Left ventricle myocardium inferior (tissue), 1 donor: Measurements from ENCODE around the gene MXI1. TPM values are rescaled to one million over a fixed set of nuclear protein-coding genes. Genes with fewer than 3 reads are reported as not detected.

Experiments
- DNase-seq: peaks from one replicate; pipeline ENCODE4 v3.0.0-alpha.2; 2020
- H3K27ac ChIP-seq: fragments of 200-600 bp; replicated peaks from 2 replicates; pipeline ENCODE4 v1.8.0; 2021
- H3K27me3 ChIP-seq: fragments of 200-600 bp; 2 replicates; pipeline ENCODE4 v1.8.0; 2021; ENCODE audit warnings: low read depth
- H3K36me3 ChIP-seq: fragments of 200-600 bp; 2 replicates; pipeline ENCODE4 v1.8.0; 2021
- H3K4me1 ChIP-seq: fragments of 200-600 bp; 2 replicates; pipeline ENCODE4 v1.8.0; 2021
- H3K4me3 ChIP-seq: fragments of 200-600 bp; 2 replicates; pipeline ENCODE4 v1.8.0; 2021; ENCODE audit warnings: mild to moderate bottlenecking, moderate library complexity
- H3K9me3 ChIP-seq: fragments of 200-600 bp; replicated peaks from 2 replicates; pipeline ENCODE4 v1.8.0; 2021
- intact Hi-C: fragments of 100-400 bp; cut with micrococcal nuclease; formaldehyde crosslinking; loops from one replicate; pipeline ENCODE4 v1.11.0; 2022
- long read RNA-seq: library from polyadenylated mRNA; unstranded; transcript quantifications from one replicate; pipeline ENCODE4 v2.0.0, GENCODE V29; 2021
- total RNA-seq: library from RNA; stranded (reverse); fragmentation: NEBNext Ultra II Directional; extraction: Animal tissue kit (Norgen Biotek cat#: 25700); gene quantifications from one replicate; pipeline ENCODE4 v1.2.1, GENCODE V29; 2021
- TF ChIP-seq, protein P1 (sequence below): fragments of 200-600 bp; IDR thresholded peaks from 2 replicates; pipeline ENCODE4 v1.8.0; 2021; ENCODE audit warnings: antibody characterized with exemption, mild to moderate bottlenecking, borderline replicate concordance
- donor health status: DM: no; HTN: yes; CAD: no; lungs with severe emphysema.

MXI1 gene
- total RNA-seq = 60.0 TPM
- long read RNA-seq, transcript MXI1-201 (6 exons, 2,424 nt) = major isoform, 111 of 164 reads
- long read RNA-seq, transcript MXI1-202 (6 exons, 3,470 nt) = minor isoform, 30 of 164 reads
- long read RNA-seq, partial matches to known transcripts = 3 of 164 reads
- long read RNA-seq, other reads (novel, unspliced or antisense) = 19 of 164 reads

DNA sequence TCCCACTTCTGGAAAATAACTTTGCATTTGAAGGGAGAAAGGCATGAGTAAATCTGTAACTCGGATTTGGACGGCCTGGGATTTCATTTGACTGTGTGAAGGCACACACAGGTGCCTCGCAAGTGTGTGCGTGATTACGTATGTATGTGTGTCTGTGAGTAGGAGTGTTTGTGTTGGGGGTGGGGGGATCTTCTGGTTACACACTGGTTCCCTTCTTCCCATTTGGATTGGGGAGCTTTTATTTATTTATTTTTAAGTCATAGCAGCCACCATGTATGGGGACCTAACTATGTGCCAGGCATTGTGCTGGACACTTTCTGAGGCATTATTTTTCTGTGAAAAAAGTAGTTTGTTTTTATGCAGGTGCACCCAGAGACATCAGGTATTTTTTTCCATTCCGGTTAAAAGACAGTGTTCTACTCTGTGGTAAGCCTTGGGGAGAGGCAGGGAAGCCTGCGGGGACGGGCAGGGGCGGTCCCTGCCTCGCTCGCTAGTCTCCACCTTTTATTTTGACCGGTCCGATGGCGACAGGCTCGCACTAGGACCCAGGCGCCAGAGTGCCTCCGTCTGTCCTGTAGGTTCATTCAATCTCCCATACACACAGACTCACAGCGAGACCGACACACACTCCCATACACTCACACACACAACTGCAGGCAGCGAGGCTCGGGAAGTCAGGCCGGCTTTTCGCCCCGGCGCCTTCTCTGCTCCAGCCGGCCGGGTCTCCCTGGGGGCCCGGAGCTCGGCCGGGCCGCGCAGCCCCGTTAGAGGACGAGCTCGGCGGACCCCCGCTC, at the start of gene MXI1:
Gene MXI1, plus strand, starts transcription at position 595 of the 794 bp plus-strand sequence. CDS start 204 bp downstream, outside the sequence.
- H3K4me1 ChIP-seq = peaks cover 39% of the 10 kb centered on the region
- H3K27ac ChIP-seq = peak within 1 kb of the TSS; percentile 96
- no peaks in the 10 kb centered on the region for H3K27me3 ChIP-seq
- TF ChIP-seq, protein P1, sequence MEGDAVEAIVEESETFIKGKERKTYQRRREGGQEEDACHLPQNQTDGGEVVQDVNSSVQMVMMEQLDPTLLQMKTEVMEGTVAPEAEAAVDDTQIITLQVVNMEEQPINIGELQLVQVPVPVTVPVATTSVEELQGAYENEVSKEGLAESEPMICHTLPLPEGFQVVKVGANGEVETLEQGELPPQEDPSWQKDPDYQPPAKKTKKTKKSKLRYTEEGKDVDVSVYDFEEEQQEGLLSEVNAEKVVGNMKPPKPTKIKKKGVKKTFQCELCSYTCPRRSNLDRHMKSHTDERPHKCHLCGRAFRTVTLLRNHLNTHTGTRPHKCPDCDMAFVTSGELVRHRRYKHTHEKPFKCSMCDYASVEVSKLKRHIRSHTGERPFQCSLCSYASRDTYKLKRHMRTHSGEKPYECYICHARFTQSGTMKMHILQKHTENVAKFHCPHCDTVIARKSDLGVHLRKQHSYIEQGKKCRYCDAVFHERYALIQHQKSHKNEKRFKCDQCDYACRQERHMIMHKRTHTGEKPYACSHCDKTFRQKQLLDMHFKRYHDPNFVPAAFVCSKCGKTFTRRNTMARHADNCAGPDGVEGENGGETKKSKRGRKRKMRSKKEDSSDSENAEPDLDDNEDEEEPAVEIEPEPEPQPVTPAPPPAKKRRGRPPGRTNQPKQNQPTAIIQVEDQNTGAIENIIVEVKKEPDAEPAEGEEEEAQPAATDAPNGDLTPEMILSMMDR = no peak
- H3K4me3 ChIP-seq = peak within 1 kb of the TSS; percentile 78
- intact Hi-C loops = loop anchor here (10.0 kb wide), 1 partner anchor 62 kb away; no protein-coding TSS in a partner anchor
- no peaks in the 10 kb centered on the region for H3K9me3 ChIP-seq
- no peaks in the 10 kb centered on the region for H3K36me3 ChIP-seq
- peak; percentile 83 for DNase-seq

DNA sequence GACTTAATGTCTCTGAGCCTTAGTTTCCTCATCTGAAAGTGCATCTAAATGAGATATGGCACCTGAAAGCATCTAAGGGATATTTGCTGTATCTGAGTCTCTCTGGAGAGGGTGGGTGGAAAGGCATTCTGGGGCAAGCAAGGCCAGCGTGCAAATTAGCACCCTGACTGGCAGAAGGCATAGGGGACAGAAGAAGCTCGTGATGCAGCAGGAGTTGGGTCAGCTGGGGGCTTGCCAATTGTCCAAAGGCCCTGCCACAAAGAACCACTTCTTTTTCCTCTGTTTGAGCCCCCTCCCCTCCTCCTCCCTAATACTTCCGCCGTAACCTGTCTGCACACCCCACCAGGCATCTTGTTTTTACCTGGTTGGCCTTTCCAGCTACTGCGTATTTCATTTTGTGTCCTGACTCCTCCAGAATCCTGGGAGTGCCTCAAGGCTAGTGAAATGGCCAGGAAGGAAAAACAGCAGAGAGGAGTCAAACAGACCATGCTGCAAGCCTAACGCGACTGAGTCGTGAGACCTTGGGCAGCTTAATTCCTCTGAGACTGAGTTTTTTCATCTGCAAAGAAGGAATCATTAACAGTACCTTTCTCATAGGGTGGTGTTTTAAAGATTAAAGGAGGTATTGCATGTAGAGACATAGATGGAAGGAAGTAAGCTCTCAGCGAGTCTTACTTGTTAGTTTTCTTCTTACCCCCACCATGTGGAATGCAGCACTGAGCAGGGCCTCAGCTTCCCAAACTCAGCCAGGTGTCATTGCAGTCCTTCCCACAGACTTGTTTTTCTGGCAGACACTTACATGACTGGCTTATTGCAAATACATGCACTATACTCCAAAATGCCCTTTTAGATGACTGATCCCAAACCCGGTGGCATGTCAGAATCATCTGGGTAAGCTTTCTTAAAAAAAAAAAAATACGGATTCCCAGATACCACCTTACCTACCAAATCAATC, 49.1 kb upstream of the MXI1 start:
- DNase-seq = no peak
- intact Hi-C loops = no loop called here
- TF ChIP-seq, protein P1 = no peak

DNA sequence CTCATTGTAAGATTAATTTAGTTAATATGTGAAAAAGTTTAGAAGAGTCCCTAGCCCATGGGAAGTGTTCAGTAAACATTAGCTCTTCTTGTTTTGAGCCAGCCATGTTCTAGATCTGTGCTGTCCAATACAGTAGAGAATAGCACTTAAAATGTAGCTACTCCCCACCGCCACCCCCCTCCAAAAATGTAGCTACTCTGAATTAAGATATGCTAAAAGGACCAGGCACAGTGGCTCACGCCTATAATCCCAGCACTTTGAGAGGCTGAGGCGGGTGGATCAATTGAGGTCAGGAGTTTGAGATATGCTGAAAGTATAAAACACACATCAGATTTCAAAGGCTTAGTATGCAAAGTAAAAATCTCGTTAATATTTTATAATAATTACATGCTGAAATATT, 47.3 kb upstream of the MXI1 start:
- Histone ChIP-seq H3K27me3 (no peaks in the 10 kb centered on the region), H3K4me1 (peaks cover 6% of the 10 kb centered on the region), H3K36me3 (no peaks in the 10 kb centered on the region), H3K4me3 (no peak overlapping the region), H3K27ac (no peak overlapping the region), H3K9me3 (no peaks in the 10 kb centered on the region)
- TF ChIP-seq, protein P1 = no peak
- intact Hi-C loops = no loop called here
- no peak for DNase-seq

More for the DNA sequence above, 49.1 kb upstream of the MXI1 start:
- Histone ChIP-seq H3K4me1 (peaks cover 6% of the 10 kb centered on the region), H3K27me3 (no peaks in the 10 kb centered on the region), H3K27ac (no peak overlapping the region), H3K4me3 (no peak overlapping the region), H3K36me3 (no peaks in the 10 kb centered on the region), H3K9me3 (no peaks in the 10 kb centered on the region)

DNA sequence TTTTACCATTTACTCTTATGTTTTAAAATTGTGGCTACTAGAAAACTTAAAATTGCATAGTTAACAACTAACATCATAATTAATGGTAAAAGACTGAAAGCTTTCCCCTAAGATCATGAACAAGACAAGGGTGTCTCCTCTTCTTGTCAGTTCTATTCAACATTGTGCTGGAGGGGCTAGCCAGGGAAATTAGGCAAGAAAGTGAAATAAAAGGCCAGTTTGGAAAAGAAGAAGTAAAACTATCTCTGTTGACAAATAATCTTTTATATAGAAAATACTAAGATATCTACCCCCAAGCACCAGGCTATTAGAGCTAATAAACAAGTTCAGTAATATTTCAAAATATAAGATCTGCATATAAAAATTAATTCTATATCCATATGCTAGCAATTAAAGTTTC, 46.9 kb upstream of the MXI1 start:
- intact Hi-C loops = no loop called here
- TF ChIP-seq, protein P1 = no peak
- peaks cover 6% of the 10 kb centered on the region for H3K4me1 ChIP-seq

DNA sequence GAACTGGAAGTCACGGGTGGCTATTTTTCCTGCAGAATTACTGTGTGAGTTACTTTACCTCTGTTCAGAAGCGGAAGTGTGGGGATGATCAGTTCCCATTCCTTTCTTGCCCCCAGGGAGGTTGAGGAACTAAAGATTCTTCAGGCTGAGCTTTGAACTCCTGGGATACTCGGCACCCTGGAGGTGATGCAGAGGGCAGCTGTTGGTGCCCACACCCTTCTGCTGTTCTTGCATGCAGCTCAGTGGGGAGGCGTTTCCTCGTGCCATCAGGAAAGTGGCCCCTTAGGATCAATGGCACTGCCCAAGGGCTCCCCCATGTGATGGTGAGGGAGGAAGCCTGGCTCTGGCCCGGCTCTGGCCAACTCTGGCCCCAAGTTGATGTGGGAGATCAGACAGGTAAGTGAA, 44.7 kb upstream of the MXI1 start:
- H3K36me3 ChIP-seq = no peaks in the 10 kb centered on the region
- TF ChIP-seq, protein P1 = no peak
- DNase-seq = no peak
- no peaks in the 10 kb centered on the region for H3K9me3 ChIP-seq
- H3K27ac ChIP-seq = no peak overlapping the region
- intact Hi-C loops = no loop called here
- no peak overlapping the region for H3K4me3 ChIP-seq
- H3K27me3 ChIP-seq = peaks cover 18% of the 10 kb centered on the region
- peaks cover 8% of the 10 kb centered on the region for H3K4me1 ChIP-seq

More for the DNA sequence above, 46.9 kb upstream of the MXI1 start:
- H3K27ac ChIP-seq = no peak overlapping the region
- no peak for DNase-seq
- no peaks in the 10 kb centered on the region for H3K9me3 ChIP-seq
- H3K36me3 ChIP-seq = no peaks in the 10 kb centered on the region
- no peaks in the 10 kb centered on the region for H3K27me3 ChIP-seq
- H3K4me3 ChIP-seq = no peak overlapping the region
